H1 (cell line): ENCODE measurements around the gene ZBTB40. TPM values are rescaled to one million over a fixed set of nuclear protein-coding genes. Genes with fewer than 3 reads are reported as not detected.

Experiments
- CTCF ChIA-PET: fragments of 300-600 bp; sonication (Branson Sonifier 250); formaldehyde crosslinking; loops from one replicate; lab custom pipeline; 2021; ENCODE audit not compliant: partially characterized antibody; lab: Charles Lee
- POLR2A ChIA-PET: fragments of 300-600 bp; sonication (Branson Sonifier 250); formaldehyde crosslinking; loops from one replicate; lab custom pipeline; 2021; ENCODE audit warnings: inconsistent platforms; ENCODE audit not compliant: partially characterized antibody; lab: Charles Lee
- DNase-seq, 2 experiments: peaks; one replicate each; pipeline versions ENCODE4 v3.0.0 to v3.0.0-alpha.2; 2010 to 2022; ENCODE audit warnings: low spot score in 2 of 2, low read depth in 1 of 2, mixed read lengths in 1 of 2
- FAIRE-seq: peaks from 2 replicates; lab custom pipeline; 2011; peaks lifted over from hg19 to GRCh38; lab: Jason Lieb, UNC
- H2AFZ ChIP-seq: 2 replicates; pipeline ENCODE4 v1.8.1; 2012; ENCODE audit warnings: low read length, inconsistent platforms
- H2AK5ac ChIP-seq: 2 replicates; pipeline ENCODE4 v1.6.1; 2013; ENCODE audit warnings: low read depth, low read length
- H2BK120ac ChIP-seq: replicated peaks from 2 replicates; pipeline ENCODE3; 2013; ENCODE audit warnings: low read depth, low read length, inconsistent platforms
- H2BK12ac ChIP-seq: 2 replicates; pipeline ENCODE4 v1.6.1; 2013; ENCODE audit warnings: low read depth, low read length
- H2BK15ac ChIP-seq: 2 replicates; pipeline ENCODE4 v1.6.1; 2013; ENCODE audit warnings: low read length
- H2BK20ac ChIP-seq: 2 replicates; pipeline ENCODE4 v1.6.1; 2013; ENCODE audit warnings: low read length
- H2BK5ac ChIP-seq: 2 replicates; pipeline ENCODE4 v1.6.1; 2013; ENCODE audit warnings: low read depth, low read length
- H3K14ac ChIP-seq: 2 replicates; pipeline ENCODE4 v1.6.1; 2013; ENCODE audit warnings: inconsistent platforms; ENCODE audit not compliant: insufficient read length
- H3K18ac ChIP-seq: 2 replicates; pipeline ENCODE4 v1.6.1; 2013; ENCODE audit warnings: low read length; ENCODE audit errors: extremely low read depth
- H3K23ac ChIP-seq: 2 replicates; pipeline ENCODE4 v1.6.1; 2013; ENCODE audit warnings: inconsistent platforms; ENCODE audit not compliant: insufficient read length
- H3K23me2 ChIP-seq: 2 replicates; pipeline ENCODE4 v1.6.1; 2013; ENCODE audit warnings: low read depth, low read length
- H3K27ac ChIP-seq: 2 replicates; pipeline ENCODE4 v1.6.1; 2011; ENCODE audit warnings: low read depth, low read length, inconsistent platforms
- H3K27me3 ChIP-seq, 4 experiments: replicated peaks in 1 of 4; 1 replicate in 1 of 4; 2 replicates in 3 of 4; pipeline versions ENCODE4 v1.6.1 to v1.8.1; 2011 to 2013; ENCODE audit warnings: low read length in 3 of 4, mild to moderate bottlenecking in 3 of 4, inconsistent platforms in 2 of 4, mixed read lengths in 2 of 4, moderate library complexity in 1 of 4; ENCODE audit not compliant: control insufficient read depth in 3 of 4, insufficient read depth in 3 of 4; ENCODE audit errors: extremely low read depth in 1 of 4
- H3K36me3 ChIP-seq, 4 experiments: 2 replicates each; pipeline versions ENCODE4 v1.6.1 to v1.8.1; 2011 to 2013; ENCODE audit warnings: mild to moderate bottlenecking in 4 of 4, low read length in 3 of 4, moderate library complexity in 2 of 4, control low read depth in 1 of 4, inconsistent platforms in 1 of 4; ENCODE audit not compliant: insufficient read depth in 4 of 4, control insufficient read depth in 2 of 4
- H3K4ac ChIP-seq: replicated peaks from 2 replicates; pipeline ENCODE3; 2013; ENCODE audit warnings: low read length, low read depth, mixed read lengths, inconsistent platforms; ENCODE audit not compliant: insufficient read length
- H3K4me1 ChIP-seq, 4 experiments: replicated peaks in 1 of 4; 1 replicate in 1 of 4; 2 replicates in 3 of 4; pipeline versions ENCODE4 v1.6.1 to v1.8.1; 2011 to 2013; ENCODE audit warnings: low read length in 3 of 4, inconsistent platforms in 2 of 4, mixed read lengths in 1 of 4; ENCODE audit not compliant: insufficient read depth in 4 of 4, control insufficient read depth in 3 of 4
- H3K4me2 ChIP-seq, 2 experiments: 2 replicates each; pipeline versions ENCODE4 v1.6.1 to v1.8.1; 2011 to 2013; ENCODE audit warnings: low read depth in 2 of 2, low read length in 2 of 2, control low read depth in 1 of 2, inconsistent platforms in 1 of 2, mild to moderate bottlenecking in 1 of 2; ENCODE audit not compliant: insufficient read depth in 1 of 2
- H3K4me3 ChIP-seq, 4 experiments: fragments of 200-600, 300-600 bp in 1 of 4; sonication (generic), shearing (Covaris generic), sonication (Bioruptor Twin) in 1 of 4; 2 replicates each; pipeline versions ENCODE4 v1.5.1 to v1.8.1; 2011 to 2016; ENCODE audit warnings: low read length in 4 of 4, low read depth in 3 of 4, control low read depth in 2 of 4, inconsistent platforms in 2 of 4, mild to moderate bottlenecking in 2 of 4, mixed read lengths in 1 of 4, moderate library complexity in 1 of 4; ENCODE audit not compliant: insufficient read depth in 2 of 4; ENCODE audit errors: extremely low read depth in 1 of 4
- H3K56ac ChIP-seq: replicated peaks from 2 replicates; pipeline ENCODE3; 2013; ENCODE audit warnings: low read depth, mild to moderate bottlenecking, mixed read lengths, low read length, inconsistent platforms; ENCODE audit not compliant: insufficient read length
- H3K79me1 ChIP-seq: 2 replicates; pipeline ENCODE4 v1.6.1; 2013; ENCODE audit warnings: low read depth, low read length, control low read depth
- H3K79me2 ChIP-seq, 2 experiments: 2 replicates each; pipeline versions ENCODE4 v1.6.1 to v1.8.1; 2012 to 2013; ENCODE audit warnings: low read length in 2 of 2, mild to moderate bottlenecking in 2 of 2, inconsistent platforms in 1 of 2; ENCODE audit not compliant: insufficient read depth in 2 of 2, control insufficient read depth in 1 of 2
- H3K9ac ChIP-seq, 4 experiments: replicated peaks in 1 of 4; 1 replicate in 1 of 4; 2 replicates in 3 of 4; pipeline versions ENCODE4 v1.6.1 to v1.8.1; 2011 to 2013; ENCODE audit warnings: low read depth in 3 of 4, low read length in 3 of 4, control low read depth in 2 of 4, mild to moderate bottlenecking in 2 of 4, moderate library complexity in 2 of 4, inconsistent platforms in 1 of 4; ENCODE audit errors: extremely low read depth in 1 of 4
- H3K9me3 ChIP-seq, 2 experiments: 2 replicates each; pipeline versions ENCODE4 v1.6.1 to v1.8.1; 2012 to 2013; ENCODE audit warnings: mild to moderate bottlenecking in 2 of 2, moderate library complexity in 2 of 2, control low read depth in 1 of 2, inconsistent platforms in 1 of 2, low read depth in 1 of 2, low read length in 1 of 2, mixed read lengths in 1 of 2; ENCODE audit not compliant: insufficient read depth in 2 of 2
- H4K20me1 ChIP-seq, 2 experiments: replicated peaks in 1 of 2; 2 replicates each; pipeline versions ENCODE3 to v1.8.1; 2011 to 2013; ENCODE audit warnings: inconsistent platforms in 2 of 2, low read length in 2 of 2, mild to moderate bottlenecking in 1 of 2; ENCODE audit not compliant: insufficient read depth in 2 of 2, control insufficient read depth in 1 of 2
- H4K5ac ChIP-seq: 2 replicates; pipeline ENCODE4 v1.6.1; 2013; ENCODE audit warnings: low read length, low read depth, mixed read lengths, inconsistent platforms; ENCODE audit not compliant: insufficient read length
- H4K8ac ChIP-seq: 2 replicates; pipeline ENCODE4 v1.8.0; 2013; ENCODE audit warnings: mild to moderate bottlenecking, moderate library complexity, low read length, inconsistent platforms; ENCODE audit not compliant: insufficient read depth; ENCODE audit errors: extremely low read depth
- H4K91ac ChIP-seq: replicated peaks from 2 replicates; pipeline ENCODE3; 2013; ENCODE audit warnings: low read length, mixed read lengths, inconsistent platforms; ENCODE audit not compliant: insufficient read length
- ASH2L ChIP-seq: fragments of 200-600, 300-600 bp; sonication (generic); IDR thresholded peaks from one replicate; pipeline ENCODE4 v1.7.1; 2017; ENCODE audit warnings: low read length
- BCL11A ChIP-seq, 2 experiments: IDR thresholded peaks; one replicate each; pipeline ENCODE4 v1.6.1; 2011; ENCODE audit warnings: low read depth in 2 of 2, low read length in 2 of 2, mild to moderate bottlenecking in 2 of 2
- CHD1 ChIP-seq: IDR thresholded peaks from 2 replicates; pipeline ENCODE4 v1.6.1; 2012; ENCODE audit warnings: low read depth, low read length, improper control_type of control experiment
- CREB1 ChIP-seq: IDR thresholded peaks from 2 replicates; pipeline ENCODE4 v1.6.1; 2012; ENCODE audit warnings: inconsistent platforms
- NANOG ChIP-seq: IDR thresholded peaks from 2 replicates; pipeline ENCODE4 v1.6.1; 2011; ENCODE audit warnings: low read length, low read depth, mild to moderate bottlenecking, inconsistent platforms; ENCODE audit not compliant: insufficient read depth, poor library complexity, severe bottlenecking
- SIN3A ChIP-seq, 2 experiments: IDR thresholded peaks in 1 of 2; conservative IDR thresholded peaks in 1 of 2; 2 replicates each; pipeline ENCODE4 v1.6.1; 2011 to 2012; ENCODE audit warnings: low read length in 2 of 2, improper control_type of control experiment in 1 of 2, low read depth in 1 of 2, mild to moderate bottlenecking in 1 of 2
- WGBS, 2 experiments: shearing (Covaris generic) in 1 of 2; methylation state at CpG; one replicate each; pipeline versions ENCODE4 v1.1.6 to v1.1.7; 2013 to 2015; ENCODE audit warnings: low lambda C conversion rate in 2 of 2, mixed read lengths in 2 of 2, inconsistent platforms in 1 of 2, low coverage in 1 of 2, missing lambda C conversion rate in 1 of 2; ENCODE audit not compliant: insufficient replicate concordance in 2 of 2, insufficient coverage in 1 of 2, insufficient read length in 1 of 2; ENCODE audit errors: extremely low coverage in 1 of 2, missing lambda C conversion rate in 1 of 2; 5-methylcytosine and 5-hydroxymethylcytosine counted together
- polyA plus RNA-seq, 7 experiments: library from polyadenylated mRNA; depleted of rRNA in 3 of 7; stranded (reverse) in 5 of 7; unstranded in 2 of 7; fragments of >200 nt in 5 of 7; fragments of 200-250 nt in 2 of 7; gene quantifications; 1 replicate in 5 of 7; 2 replicates in 1 of 7; 4 replicates in 1 of 7; pipeline versions ENCODE4 v1.2.1 to v1.2.3, GENCODE V29; 2011 to 2013; ENCODE audit warnings: missing spikeins in 2 of 7, mixed read lengths in 2 of 7
- total RNA-seq: library from RNA; stranded (reverse); fragmentation: NEBNext Ultra II Directional; extraction: Animal tissue kit (Norgen Biotek cat#: 25700); gene quantifications from 2 replicates; pipeline ENCODE4 v1.2.1, GENCODE V29; 2021

ZBTB40 gene
- total and polyA plus RNA-seq, 2 of the 8 experiments (the other 6 are each of a cell fraction or from before 2014, with no cell fraction given) = 3.1 to 19.3 TPM

GRCh38 chr1:22522221-22522743 is 70.6 kb downstream of the ZBTB40 start:
- Histone ChIP-seq H3K9me3 (no peaks in the 10 kb centered on the region), H4K8ac (no peak overlapping the region), H3K27me3 (no peaks in the 10 kb centered on the region), H3K23me2 (0 out of 2 replicates have a peak, but pooled peaks cover 2% of the 10 kb centered on the region), H3K23ac (no peak overlapping the region), H2BK20ac (no peak overlapping the region), H3K4ac (no peak overlapping the region), H2BK12ac (no peak overlapping the region), H3K56ac (no peak overlapping the region), H3K36me3 (peaks cover 14 to 43% (median 30%) of the 10 kb centered on the region in 4 experiments; a peak in 7 of 8 replicates), H4K5ac (no peak overlapping the region), H3K4me2 (no peak overlapping the region), H2BK120ac (no peak overlapping the region), H3K79me1 (no peaks in the 10 kb centered on the region), H3K4me3 (no peak overlapping the region), H2AFZ (no peak overlapping the region), H3K4me1 (no peaks in the 10 kb centered on the region), H3K27ac (no peak overlapping the region), H3K9ac (no peak overlapping the region), H4K91ac (no peak overlapping the region), H2BK5ac (no peak overlapping the region), H2BK15ac (no peak overlapping the region), H3K14ac (no peak overlapping the region), H4K20me1 (peaks cover 0 to under 1% of the 10 kb centered on the region in 2 experiments), H3K79me2 (no peaks in the 10 kb centered on the region), H3K18ac (no peak overlapping the region), H2AK5ac (no peak overlapping the region)
- 92% methylated on average over 7 of the region's 7 CpGs; no CpG with 5 or more reads in 1 of the 2 experiments for WGBS, 2 experiments
- FAIRE-seq (no peak), DNase-seq (no peak)
- ChIA-PET POLR2A (no interaction called here), CTCF (interaction anchor here (0.6 to 3.1 kb wide), 3 partner anchors 8 to 376 kb away, joined by 3 to 15 read pairs (median 5); no protein-coding TSS in a partner anchor)
- TF ChIP-seq CHD1 (no peak), CREB1 (no peak), NANOG (no peak), SIN3A (conservative IDR thresholded peaks at IDR 0.05 in 1 of 2, IDR thresholded peaks at IDR 0.05 in 1 of 2; ENCODE audit: low read depth in 1 of 2, low read length in 2 of 2) (no peak), ASH2L (no peak), BCL11A (IDR thresholded peaks at IDR 0.05; ENCODE audit: low read depth in 2 of 2, low read length in 2 of 2) (no peak)
